HepG2 (cell line): ENCODE data around the gene ARFGEF2. TPM values are rescaled to one million over a fixed set of nuclear protein-coding genes. Genes with fewer than 3 reads are reported as not detected.

Experiments used
- ELF4 ChIP-seq: sonication (generic); formaldehyde crosslinking; IDR thresholded peaks from 2 replicates; pipeline ENCODE4 v1.5.0; 2020; ENCODE audit warnings: missing genetic modification reagents, mild to moderate bottlenecking, moderate library complexity, borderline replicate concordance
- ETV5 ChIP-seq: IDR thresholded peaks from 2 replicates; pipeline ENCODE4 v1.6.1; 2018; ENCODE audit warnings: missing biosample characterization, missing genetic modification reagents, inconsistent platforms, borderline replicate concordance
- FOXA3 ChIP-seq: IDR thresholded peaks from 2 replicates; pipeline ENCODE4 v1.6.1; 2016; ENCODE audit warnings: missing genetic modification reagents, missing compliant biosample characterization
- ISL2 ChIP-seq: sonication (generic); formaldehyde crosslinking; IDR thresholded peaks from 2 replicates; pipeline ENCODE4 v1.5.0; 2020; ENCODE audit warnings: missing genetic modification reagents
- JUND ChIP-seq: sonication (generic); formaldehyde crosslinking; IDR thresholded peaks from 2 replicates; pipeline ENCODE4 v1.8.0; 2022; ENCODE audit warnings: mild to moderate bottlenecking, missing genetic modification reagents
- KDM1A ChIP-seq: IDR thresholded peaks from 2 replicates; pipeline ENCODE4 v1.6.1; 2016; ENCODE audit warnings: missing compliant biosample characterization
- MED8 ChIP-seq: sonication (generic); formaldehyde crosslinking; IDR thresholded peaks from 2 replicates; pipeline ENCODE4 v1.8.1; 2023; ENCODE audit warnings: mild to moderate bottlenecking, missing genetic modification reagents; ENCODE audit not compliant: insufficient replicate concordance
- RFXANK ChIP-seq: IDR thresholded peaks from 2 replicates; pipeline ENCODE4 v1.6.1; 2016
- TBP ChIP-seq: sonication (generic); formaldehyde crosslinking; IDR thresholded peaks from 2 replicates; pipeline ENCODE4 v1.5.0; 2020; ENCODE audit warnings: missing genetic modification reagents
- TEAD3 ChIP-seq: optimal IDR thresholded peaks from 2 replicates; pipeline ENCODE3; 2016; ENCODE audit warnings: borderline replicate concordance
- TGIF2 ChIP-seq: IDR thresholded peaks from 2 replicates; pipeline ENCODE4 v1.6.1; 2016; ENCODE audit warnings: control low read depth, missing compliant biosample characterization
- ZFP36 ChIP-seq: fragments of 150-350 bp; IDR thresholded peaks from 2 replicates; pipeline ENCODE4 v1.6.1; 2018; ENCODE audit warnings: borderline replicate concordance, low read length, low read depth; ENCODE audit not compliant: partially characterized antibody
- ZFP37 ChIP-seq: sonication (generic); formaldehyde crosslinking; IDR thresholded peaks from 2 replicates; pipeline ENCODE4 v1.4.0; 2020; ENCODE audit warnings: missing genetic modification reagents, borderline replicate concordance
- ZFY ChIP-seq: sonication (generic); formaldehyde crosslinking; IDR thresholded peaks from 2 replicates; pipeline ENCODE4 v1.4.0; 2020; ENCODE audit warnings: missing genetic modification reagents
- ZNF232 ChIP-seq: sonication (generic); formaldehyde crosslinking; IDR thresholded peaks from 2 replicates; pipeline ENCODE4 v1.4.0; 2020; ENCODE audit warnings: missing genetic modification reagents, borderline replicate concordance
- ZNF484 ChIP-seq: sonication (generic); formaldehyde crosslinking; IDR thresholded peaks from 2 replicates; pipeline ENCODE4 v1.5.1; 2020; ENCODE audit warnings: mild to moderate bottlenecking, low read depth, missing genetic modification reagents, borderline replicate concordance
- ZNF496 ChIP-seq: sonication (generic); formaldehyde crosslinking; IDR thresholded peaks from 2 replicates; pipeline ENCODE4 v1.8.1; 2023; ENCODE audit warnings: mild to moderate bottlenecking, moderate library complexity, missing genetic modification reagents; ENCODE audit not compliant: insufficient replicate concordance
- ZNF629 ChIP-seq: sonication (generic); formaldehyde crosslinking; conservative IDR thresholded peaks from 2 replicates; pipeline ENCODE4 v1.5.0; 2020; ENCODE audit warnings: missing genetic modification reagents
- ZNF644 ChIP-seq: IDR thresholded peaks from 2 replicates; pipeline ENCODE4 v1.6.1; 2016; ENCODE audit warnings: low read depth
- ZNF660 ChIP-seq: sonication (generic); formaldehyde crosslinking; IDR thresholded peaks from 2 replicates; pipeline ENCODE4 v1.5.1; 2020; ENCODE audit warnings: mild to moderate bottlenecking, low read depth, missing genetic modification reagents, borderline replicate concordance
- ZNF841 ChIP-seq: sonication (generic); formaldehyde crosslinking; IDR thresholded peaks from 2 replicates; pipeline ENCODE4 v1.8.1; 2023; ENCODE audit warnings: missing genetic modification reagents, borderline replicate concordance
- ZSCAN12 ChIP-seq: sonication (generic); formaldehyde crosslinking; IDR thresholded peaks from 2 replicates; pipeline ENCODE4 v1.9.0; 2021; ENCODE audit warnings: mild to moderate bottlenecking, missing genetic modification reagents
- polyA plus RNA-seq, 8 experiments: library from polyadenylated mRNA; depleted of rRNA in 3 of 8; stranded (reverse) in 7 of 8; unstranded in 1 of 8; fragments of >200 nt; fragmentation: Illumina TruSeq in 4 of 8; extraction: Trizol in 4 of 8; gene quantifications; 2 replicates each; pipeline versions ENCODE4 v1.2.1 to v1.2.3, GENCODE V29; 2011 to 2016; ENCODE audit warnings: low read depth in 4 of 8, missing spikeins in 1 of 8, mixed read lengths in 1 of 8; ENCODE audit not compliant: insufficient read depth in 1 of 8
- total RNA-seq, 5 experiments: library from RNA; depleted of rRNA; stranded (reverse); fragments of >200 nt; fragmentation: Illumina TruSeq; extraction: Trizol; gene quantifications; 2 replicates each; pipeline ENCODE4 v1.2.3, GENCODE V29; 2016; ENCODE audit warnings: low read depth in 1 of 5
- TF ChIP-seq, protein P1 (sequence below): sonication (generic); formaldehyde crosslinking; IDR thresholded peaks from 2 replicates; pipeline ENCODE4 v1.5.0; 2020; ENCODE audit warnings: missing genetic modification reagents, mild to moderate bottlenecking, borderline replicate concordance
- TF ChIP-seq, protein P2 (sequence below): IDR thresholded peaks from 2 replicates; pipeline ENCODE4 v1.6.1; 2016; ENCODE audit warnings: control low read depth
- TF ChIP-seq, protein P3 (sequence below): sonication (generic); formaldehyde crosslinking; IDR thresholded peaks from 2 replicates; pipeline ENCODE4 v1.4.0; 2020; ENCODE audit warnings: missing genetic modification reagents
- TF ChIP-seq, protein P4 (sequence below): sonication (generic); formaldehyde crosslinking; IDR thresholded peaks from 2 replicates; pipeline ENCODE4 v1.5.0; 2020; ENCODE audit warnings: missing genetic modification reagents, mild to moderate bottlenecking, borderline replicate concordance

Gene ARFGEF2
- total and polyA plus RNA-seq, 2 of the 13 experiments (the other 11 are each of a cell fraction or from before 2014, with no cell fraction given): 44.0 to 60.8 TPM

DNA sequence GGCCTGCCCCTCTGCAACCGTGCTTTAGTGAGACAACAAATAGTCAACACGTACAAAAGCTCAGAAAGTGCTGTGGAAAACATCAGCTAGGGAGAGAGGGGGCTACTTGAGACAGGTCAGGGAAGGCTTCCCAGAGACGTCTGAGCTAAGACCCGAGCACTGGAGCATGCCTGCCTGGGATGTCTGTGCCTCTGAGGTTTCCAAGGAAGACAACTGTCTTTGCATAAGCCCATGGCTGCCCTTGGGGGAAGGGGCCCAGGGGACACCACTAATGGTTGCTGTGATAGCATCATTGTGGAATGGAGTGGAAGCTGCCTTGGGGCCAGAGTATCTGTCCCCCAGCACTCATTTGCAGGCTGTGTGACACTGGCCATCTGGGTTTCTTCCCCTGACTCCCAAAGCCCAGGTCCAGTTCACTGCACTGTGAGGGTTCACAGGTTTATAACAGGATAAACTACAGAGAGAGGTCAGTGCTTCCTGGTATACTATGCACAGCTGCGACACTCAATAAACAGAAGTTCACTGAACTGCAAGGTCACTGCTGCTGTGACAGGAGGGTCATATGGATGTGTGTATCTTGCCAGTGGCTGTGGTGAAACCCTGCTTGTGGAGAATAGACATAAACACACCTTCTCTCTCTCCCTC is 1.5 kb upstream of the ARFGEF2 start (continued):
- peak; percentile 94 for TF ChIP-seq FOXA3 (CRISPR knock-in tag)
- peak; percentile 72; the same call in 1 of the 2 replicates for TF ChIP-seq ZNF644 (CRISPR knock-in tag)
- TF ChIP-seq KDM1A (CRISPR knock-in tag): no peak
- TF ChIP-seq ISL2: peak; percentile 74
- peak; percentile 47; the same call in 1 of the 2 replicates for TF ChIP-seq ZNF629
- TF ChIP-seq TEAD3 (CRISPR knock-in tag): peak; percentile 74
- TF ChIP-seq ZNF841 (CRISPR knock-in tag): no peak
- TF ChIP-seq ELF4 (CRISPR knock-in tag): peak; percentile 91
- no peak; the same call in 1 of the 2 replicates for TF ChIP-seq ZNF232
- TF ChIP-seq, protein P1, sequence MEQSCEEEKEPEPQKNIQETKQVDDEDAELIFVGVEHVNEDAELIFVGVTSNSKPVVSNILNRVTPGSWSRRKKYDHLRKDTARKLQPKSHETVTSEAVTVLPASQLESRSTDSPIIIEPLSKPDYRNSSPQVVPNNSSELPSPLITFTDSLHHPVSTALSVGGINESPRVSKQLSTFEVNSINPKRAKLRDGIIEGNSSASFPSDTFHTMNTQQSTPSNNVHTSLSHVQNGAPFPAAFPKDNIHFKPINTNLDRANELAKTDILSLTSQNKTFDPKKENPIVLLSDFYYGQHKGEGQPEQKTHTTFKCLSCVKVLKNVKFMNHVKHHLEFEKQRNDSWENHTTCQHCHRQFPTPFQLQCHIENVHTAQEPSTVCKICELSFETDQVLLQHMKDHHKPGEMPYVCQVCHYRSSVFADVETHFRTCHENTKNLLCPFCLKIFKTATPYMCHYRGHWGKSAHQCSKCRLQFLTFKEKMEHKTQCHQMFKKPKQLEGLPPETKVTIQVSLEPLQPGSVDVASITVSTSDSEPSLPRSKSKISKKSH (CRISPR knock-in tag): no peak; the same call in 1 of the 2 replicates
- TF ChIP-seq ZNF660 (CRISPR knock-in tag): no peak; the same call in 1 of the 2 replicates
- no peak for TF ChIP-seq JUND (CRISPR knock-in tag)
- 0 out of 2 replicates have a peak, but pooled peaks have one; percentile 58 for TF ChIP-seq ZFP37 (CRISPR knock-in tag)
- no peak for TF ChIP-seq RFXANK (CRISPR knock-in tag)
- TF ChIP-seq ETV5: peak; percentile 89
- no peak for TF ChIP-seq ZSCAN12 (CRISPR knock-in tag)
- TF ChIP-seq ZNF484 (CRISPR knock-in tag): 0 out of 2 replicates have a peak, but pooled peaks have one; percentile 36
- TF ChIP-seq, protein P2, sequence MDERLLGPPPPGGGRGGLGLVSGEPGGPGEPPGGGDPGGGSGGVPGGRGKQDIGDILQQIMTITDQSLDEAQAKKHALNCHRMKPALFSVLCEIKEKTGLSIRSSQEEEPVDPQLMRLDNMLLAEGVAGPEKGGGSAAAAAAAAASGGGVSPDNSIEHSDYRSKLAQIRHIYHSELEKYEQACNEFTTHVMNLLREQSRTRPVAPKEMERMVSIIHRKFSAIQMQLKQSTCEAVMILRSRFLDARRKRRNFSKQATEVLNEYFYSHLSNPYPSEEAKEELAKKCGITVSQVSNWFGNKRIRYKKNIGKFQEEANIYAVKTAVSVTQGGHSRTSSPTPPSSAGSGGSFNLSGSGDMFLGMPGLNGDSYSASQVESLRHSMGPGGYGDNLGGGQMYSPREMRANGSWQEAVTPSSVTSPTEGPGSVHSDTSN (CRISPR knock-in tag): peak; percentile 33; the same call in 1 of the 2 replicates
- no peak for TF ChIP-seq ZFP36
- TF ChIP-seq ZNF496 (CRISPR knock-in tag): no peak
- TF ChIP-seq, protein P3, sequence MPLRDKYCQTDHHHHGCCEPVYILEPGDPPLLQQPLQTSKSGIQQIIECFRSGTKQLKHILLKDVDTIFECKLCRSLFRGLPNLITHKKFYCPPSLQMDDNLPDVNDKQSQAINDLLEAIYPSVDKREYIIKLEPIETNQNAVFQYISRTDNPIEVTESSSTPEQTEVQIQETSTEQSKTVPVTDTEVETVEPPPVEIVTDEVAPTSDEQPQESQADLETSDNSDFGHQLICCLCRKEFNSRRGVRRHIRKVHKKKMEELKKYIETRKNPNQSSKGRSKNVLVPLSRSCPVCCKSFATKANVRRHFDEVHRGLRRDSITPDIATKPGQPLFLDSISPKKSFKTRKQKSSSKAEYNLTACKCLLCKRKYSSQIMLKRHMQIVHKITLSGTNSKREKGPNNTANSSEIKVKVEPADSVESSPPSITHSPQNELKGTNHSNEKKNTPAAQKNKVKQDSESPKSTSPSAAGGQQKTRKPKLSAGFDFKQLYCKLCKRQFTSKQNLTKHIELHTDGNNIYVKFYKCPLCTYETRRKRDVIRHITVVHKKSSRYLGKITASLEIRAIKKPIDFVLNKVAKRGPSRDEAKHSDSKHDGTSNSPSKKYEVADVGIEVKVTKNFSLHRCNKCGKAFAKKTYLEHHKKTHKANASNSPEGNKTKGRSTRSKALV: peak; percentile 66; the same call in 1 of the 2 replicates
- 0 out of 2 replicates have a peak, but pooled peaks have one; percentile 25 for TF ChIP-seq ZFY
- TF ChIP-seq TGIF2 (CRISPR knock-in tag): peak; percentile 100
- no peak for TF ChIP-seq TBP (CRISPR knock-in tag)
- TF ChIP-seq, protein P4, sequence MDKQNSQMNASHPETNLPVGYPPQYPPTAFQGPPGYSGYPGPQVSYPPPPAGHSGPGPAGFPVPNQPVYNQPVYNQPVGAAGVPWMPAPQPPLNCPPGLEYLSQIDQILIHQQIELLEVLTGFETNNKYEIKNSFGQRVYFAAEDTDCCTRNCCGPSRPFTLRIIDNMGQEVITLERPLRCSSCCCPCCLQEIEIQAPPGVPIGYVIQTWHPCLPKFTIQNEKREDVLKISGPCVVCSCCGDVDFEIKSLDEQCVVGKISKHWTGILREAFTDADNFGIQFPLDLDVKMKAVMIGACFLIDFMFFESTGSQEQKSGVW (CRISPR knock-in tag): no peak; the same call in 1 of the 2 replicates
- no peak for TF ChIP-seq MED8 (CRISPR knock-in tag)
